Endothelial cell of umbilical vein (primary cell): ENCODE results near the gene SSTR3. TPM values are rescaled to one million over a fixed set of nuclear protein-coding genes. Genes with fewer than 3 reads are reported as not detected.
A peak's percentile ranks its signal among the peaks of the same experiment; 100 is the strongest.

Experiments used
- BruUV-seq: library from RNA; stranded (reverse); fragments of 400-500 nt; replicated peaks from 2 replicates; lab custom pipeline; 2021; lab: Mats Ljungman, UMichigan
- CTCF ChIA-PET: fragments of 300-600, 350-600 bp; sonication (Branson Sonifier 250); formaldehyde crosslinking; loops from one replicate; lab custom pipeline; 2021; ENCODE audit warnings: antibody characterized with exemption, inconsistent platforms; lab: Charles Lee
- POLR2A ChIA-PET: fragments of 300-600, 350-600 bp; sonication (Branson Sonifier 250); formaldehyde crosslinking; loops from one replicate; lab custom pipeline; 2021; ENCODE audit warnings: antibody characterized with exemption, inconsistent platforms; lab: Charles Lee
- DNase-seq: peaks from one replicate; pipeline ENCODE4 v3.0.0-alpha.2; 2011; ENCODE audit warnings: low read depth, low spot score
- FAIRE-seq: peaks from 2 replicates; lab custom pipeline; 2011; peaks lifted over from hg19 to GRCh38; lab: Jason Lieb, UNC
- H2AFZ ChIP-seq: 2 replicates; pipeline ENCODE4 v1.6.0; 2012; ENCODE audit warnings: low read depth, low read length, control low read depth, inconsistent platforms
- H3K27ac ChIP-seq: 2 replicates; pipeline ENCODE4 v1.5.1; 2011; ENCODE audit warnings: low read depth, mild to moderate bottlenecking, control low read depth, low read length, moderate library complexity; ENCODE audit not compliant: insufficient read depth
- H3K27me3 ChIP-seq, 2 experiments: 2 replicates each; pipeline versions ENCODE4 v1.6.0 to v1.6.1; 2011; ENCODE audit warnings: low read length in 2 of 2, mixed read lengths in 1 of 2; ENCODE audit not compliant: control insufficient read depth in 2 of 2, insufficient read depth in 2 of 2
- H3K36me3 ChIP-seq, 2 experiments: 2 replicates in 1 of 2; 3 replicates in 1 of 2; pipeline ENCODE4 v1.5.1; 2011; ENCODE audit warnings: low read length in 2 of 2, mild to moderate bottlenecking in 1 of 2, moderate library complexity in 1 of 2; ENCODE audit not compliant: control insufficient read depth in 2 of 2, insufficient read depth in 2 of 2; ENCODE audit errors: extremely low read depth in 1 of 2
- H3K4me1 ChIP-seq: 3 replicates; pipeline ENCODE4 v1.5.1; 2011; ENCODE audit warnings: mild to moderate bottlenecking, low read length; ENCODE audit not compliant: control insufficient read depth, insufficient read depth; ENCODE audit errors: extremely low read depth
- H3K4me2 ChIP-seq: 2 replicates; pipeline ENCODE4 v1.6.1; 2011; ENCODE audit warnings: low read length, control low read depth, mixed read lengths; ENCODE audit not compliant: insufficient read depth
- H3K4me3 ChIP-seq, 3 experiments: fragments of 200-600 bp in 1 of 3; sonication (generic), shearing (Covaris generic) in 1 of 3; replicated peaks in 1 of 3; 2 replicates each; pipeline ENCODE4 v1.5.1; 2011 to 2016; ENCODE audit warnings: control low read depth in 3 of 3, low read length in 3 of 3, mild to moderate bottlenecking in 2 of 3, inconsistent platforms in 1 of 3, low read depth in 1 of 3, moderate library complexity in 1 of 3; ENCODE audit not compliant: insufficient read depth in 1 of 3
- H3K79me2 ChIP-seq: 2 replicates; pipeline ENCODE4 v1.6.0; 2012; ENCODE audit warnings: low read length, inconsistent platforms; ENCODE audit not compliant: control insufficient read depth, insufficient read depth
- H3K9ac ChIP-seq: replicated peaks from 2 replicates; pipeline ENCODE3; 2011; ENCODE audit warnings: low read length, control low read depth; ENCODE audit not compliant: insufficient read depth; ENCODE audit errors: extremely low read depth
- H3K9me1 ChIP-seq: replicated peaks from 3 replicates; pipeline ENCODE4 v1.6.0; 2011; ENCODE audit warnings: mild to moderate bottlenecking, low read length; ENCODE audit not compliant: control insufficient read depth, insufficient read depth; ENCODE audit errors: extremely low read depth
- H3K9me3 ChIP-seq: replicated peaks from 2 replicates; pipeline ENCODE4 v1.5.1; 2012; ENCODE audit warnings: low read length, inconsistent platforms; ENCODE audit not compliant: control insufficient read depth, insufficient read depth
- H4K20me1 ChIP-seq: replicated peaks from 2 replicates; pipeline ENCODE3; 2011; ENCODE audit warnings: mild to moderate bottlenecking, low read length; ENCODE audit not compliant: control insufficient read depth, insufficient read depth; ENCODE audit errors: extremely low read depth
- CTCF ChIP-seq, 2 donors: IDR thresholded peaks; 1 replicate in 1 of 2; 2 replicates in 1 of 2; pipeline ENCODE4 v1.5.1; 2011; ENCODE audit warnings: low read length in 2 of 2, mild to moderate bottlenecking in 2 of 2, moderate library complexity in 2 of 2, control low read depth in 1 of 2, inconsistent platforms in 1 of 2, low read depth in 1 of 2; ENCODE audit not compliant: insufficient read depth in 1 of 2; ENCODE audit errors: extremely low read depth in 1 of 2
- EZH2 ChIP-seq: IDR thresholded peaks from 2 replicates; pipeline ENCODE4 v1.6.1; 2012; ENCODE audit warnings: borderline replicate concordance, low read depth, mild to moderate bottlenecking, moderate library complexity, low read length, inconsistent platforms; ENCODE audit not compliant: severe bottlenecking
- FOS ChIP-seq: IDR thresholded peaks from 2 replicates; pipeline ENCODE4 v1.6.1; 2011; ENCODE audit warnings: mild to moderate bottlenecking, low read length, moderate library complexity, borderline replicate concordance; ENCODE audit not compliant: insufficient read depth
- GATA2 ChIP-seq: IDR thresholded peaks from 2 replicates; pipeline ENCODE4 v1.7.0; 2011; ENCODE audit warnings: low read depth, mild to moderate bottlenecking, moderate library complexity, mixed read lengths, low read length; ENCODE audit not compliant: insufficient read length, insufficient read depth
- JUN ChIP-seq: IDR thresholded peaks from 2 replicates; pipeline ENCODE4 v1.6.1; 2011; ENCODE audit warnings: borderline replicate concordance, low read depth; ENCODE audit not compliant: insufficient read length, insufficient read depth
- MAX ChIP-seq: IDR thresholded peaks from 2 replicates; pipeline ENCODE4 v1.6.1; 2011; ENCODE audit not compliant: insufficient read depth, insufficient read length
- MYC ChIP-seq: IDR thresholded peaks from one replicate; pipeline ENCODE4 v1.6.1; 2011; ENCODE audit warnings: mild to moderate bottlenecking, low read depth, low read length
- POLR2A ChIP-seq: IDR thresholded peaks from 2 replicates; pipeline ENCODE4 v1.6.1; 2012; ENCODE audit warnings: low read depth, mild to moderate bottlenecking, control low read depth, low read length
- POLR2AphosphoS5 ChIP-seq: IDR thresholded peaks from 2 replicates; pipeline ENCODE4 v1.6.1; 2012; ENCODE audit warnings: low read depth, mild to moderate bottlenecking, control low read depth, low read length, moderate library complexity; ENCODE audit not compliant: insufficient read depth
- dilution Hi-C: fragments of 300-500 bp; cut with MboI; formaldehyde crosslinking; loops from one replicate; pipeline ENCODE4 v1.15.0; 2019; ENCODE audit warnings: low sequenced_read_pairs; ENCODE audit not compliant: extremely low pct_ligation_motif_present
- intact Hi-C: fragments of 100-400 bp; cut with micrococcal nuclease; formaldehyde crosslinking; loops from one replicate; pipeline ENCODE4 v1.10.0; 2022
- polyA plus RNA-seq, 4 experiments: library from polyadenylated mRNA; depleted of rRNA in 3 of 4; stranded (reverse) in 3 of 4; unstranded in 1 of 4; fragments of >200 nt; gene quantifications; 2 replicates each; pipeline versions ENCODE4 v1.2.1 to v1.2.3, GENCODE V29; 2011 to 2012; ENCODE audit warnings: missing spikeins in 1 of 4
- total RNA-seq: library from RNA; stranded (reverse); gene quantifications from 2 replicates; pipeline ENCODE4 v1.2.3, GENCODE V29; 2021

SSTR3 gene
- total and polyA plus RNA-seq, 2 donors (not counting 3 experiments of a cell fraction or from before 2014, with no cell fraction given) = not detected

GRCh38 chr22:37199760-37200108 lies 12.5 kb downstream of the SSTR3 start:
- FAIRE-seq = no peak
- no peaks in the 10 kb centered on the region for H3K36me3 ChIP-seq
- POLR2A ChIA-PET = interaction anchor here (0.6 kb wide), 1 partner anchor 11 kb away, joined by 3 read pairs; no protein-coding TSS in a partner anchor

More at GRCh38 chr22:37199760-37200108, 12.5 kb downstream of the SSTR3 start:
- Histone ChIP-seq H3K9me3 (no peaks in the 10 kb centered on the region), H3K9ac (no peak overlapping the region), H3K4me3 (peak overlapping the region in 1 of 3 experiments; percentile 14), H3K9me1 (no peaks in the 10 kb centered on the region), H3K4me2 (peak overlapping the region; percentile 3), H3K4me1 (peaks cover 28% of the 10 kb centered on the region), H4K20me1 (no peaks in the 10 kb centered on the region), H2AFZ (peak overlapping the region; percentile 52), H3K27ac (no peak overlapping the region), H3K27me3 (no peaks in the 10 kb centered on the region), H3K79me2 (no peaks in the 10 kb centered on the region)
- CTCF ChIA-PET = interaction anchor here (0.7 to 5.1 kb wide), 40 partner anchors 10 to 693 kb away, joined by 3 to 54 read pairs (median 5); partner anchors contain the start of genes C1QTNF6, FOXRED2 and KCTD17
- dilution Hi-C loops (no loop called here), intact Hi-C loops (loop anchor here (1.0 to 2.0 kb wide), 5 partner anchors 53 to 256 kb away; no protein-coding TSS in a partner anchor)
- TF ChIP-seq CTCF (IDR thresholded peaks at IDR 0.05; ENCODE audit: extremely low read depth in 1 of 2, insufficient read depth in 1 of 2, low read depth in 1 of 2, low read length in 2 of 2) = no peak
- TF ChIP-seq POLR2A = no peak
- no peak for TF ChIP-seq FOS
- no peak for TF ChIP-seq MAX
- TF ChIP-seq MYC = no peak
- TF ChIP-seq EZH2 = no peak
- no peak for TF ChIP-seq POLR2AphosphoS5
- TF ChIP-seq GATA2 = no peak
- no peak for TF ChIP-seq JUN
- BruUV-seq = no TSS peak
- no peak for DNase-seq
